Right hindlimb (tissue), 1 donor: ENCODE data around the gene DYRK2.
A peak's percentile ranks its signal among the peaks of the same experiment; 100 is the strongest.
"Not testable (repeated sequence)": the region's sequence is repeated elsewhere in the genome, so short reads cannot be mapped to it uniquely, and the experiment has no call there.

Experiments
- DNase-seq: peaks from one replicate; pipeline ENCODE4 v3.0.0-alpha.2; 2018

DYRK2 gene

DNA sequence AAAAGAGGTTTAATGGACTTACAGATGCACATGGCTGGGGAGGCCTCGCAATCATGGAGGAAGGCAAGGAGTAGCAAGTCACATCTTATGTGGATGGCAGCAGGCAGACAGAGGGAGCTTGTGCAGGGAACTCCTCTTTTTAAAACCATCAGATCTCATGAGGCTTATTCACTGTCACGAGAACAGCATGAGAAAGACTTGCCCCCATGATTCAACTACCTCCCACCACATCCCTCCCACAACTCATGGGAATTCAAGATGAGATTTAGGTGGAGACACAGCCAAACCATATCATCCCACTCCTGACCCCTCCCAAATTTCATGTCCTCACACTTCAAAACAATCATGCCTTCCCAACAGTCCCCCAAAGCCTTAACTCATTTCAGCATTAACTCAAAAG, 24.0 kb downstream of the DYRK2 start:
- not testable (repeated sequence) for DNase-seq

GRCh38 chr12:67673509-67673908, 25.0 kb downstream of the DYRK2 start:
- not testable (repeated sequence) for DNase-seq

DNA sequence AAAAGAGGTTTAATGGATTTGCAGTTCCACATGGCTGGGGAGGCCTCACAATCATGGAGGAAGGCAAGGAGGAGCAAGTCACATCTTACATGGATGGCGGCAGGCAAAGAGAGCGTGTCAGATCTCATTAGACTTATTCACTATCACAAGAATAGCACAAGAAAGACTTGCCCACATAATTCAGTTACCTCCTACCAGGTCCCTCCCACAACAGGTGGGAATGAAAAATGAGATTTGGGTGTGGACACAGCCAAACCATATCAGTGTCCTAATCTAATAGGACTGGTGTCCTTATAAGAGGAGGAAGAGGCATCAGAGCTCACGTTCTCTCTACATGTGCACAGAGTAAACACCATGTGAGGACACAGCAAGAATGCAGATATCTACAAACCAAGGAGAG, 25.9 kb downstream of the DYRK2 start:
- DNase-seq = no peak

- DNase-seq = no peak
Observed at GRCh38 chr12:67676624-67677023, 28.1 kb downstream of the DYRK2 start.

DNA sequence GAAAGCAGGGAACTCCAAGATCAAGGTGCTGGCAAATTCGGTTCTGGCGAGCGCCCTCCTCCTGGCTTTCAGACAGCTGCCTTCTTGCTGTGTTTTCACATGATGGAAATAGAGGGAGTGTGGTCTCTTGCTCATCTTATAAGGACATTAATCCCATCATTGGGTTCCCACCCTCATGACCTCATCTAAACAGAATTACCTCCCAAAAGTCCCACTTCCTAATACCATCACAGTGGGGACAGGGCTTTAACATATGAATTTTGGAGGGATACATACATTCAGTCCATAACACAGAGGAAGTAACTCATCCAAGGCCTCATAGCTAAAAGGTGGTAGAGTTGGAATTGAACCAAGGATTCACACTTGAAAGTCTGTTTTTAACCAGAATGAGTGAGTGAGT, 28.6 kb downstream of the DYRK2 start:
- no peak for DNase-seq

DNA sequence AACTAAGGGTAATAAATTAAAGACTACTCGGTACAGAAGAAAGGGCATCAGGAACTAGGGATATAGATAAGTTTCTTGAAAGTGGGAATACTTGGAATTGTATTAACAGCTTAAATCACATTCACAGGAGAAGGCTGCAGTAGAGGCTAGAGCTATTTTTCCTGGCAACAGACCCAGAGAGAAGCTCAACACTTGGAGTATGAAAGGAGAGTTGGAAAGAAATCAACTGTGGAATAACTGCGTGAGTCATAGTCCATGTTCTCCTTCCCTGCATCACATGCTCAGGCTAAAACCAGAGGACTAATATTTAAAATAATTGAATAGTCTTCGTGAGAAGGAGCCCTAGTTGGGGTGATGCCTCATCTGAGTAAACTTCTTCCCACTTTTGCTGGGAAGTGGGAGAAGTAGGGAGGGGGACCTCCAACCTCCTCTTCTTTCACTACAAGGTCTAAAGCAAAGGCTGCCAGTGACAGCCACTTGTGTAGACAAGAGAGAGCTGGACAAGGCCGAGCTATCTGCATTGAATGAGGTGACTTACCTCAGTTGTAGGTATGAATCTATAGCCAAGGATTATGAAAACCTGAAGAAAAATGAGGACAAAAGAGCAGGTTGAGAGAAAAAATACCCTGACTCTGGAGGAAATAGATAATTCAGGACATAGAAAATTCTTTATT, 32.7 kb downstream of the DYRK2 start:
- DNase-seq = peak; percentile 57

GRCh38 chr12:67681941-67682620, 33.5 kb downstream of the DYRK2 start:
- DNase-seq = no peak

DNA sequence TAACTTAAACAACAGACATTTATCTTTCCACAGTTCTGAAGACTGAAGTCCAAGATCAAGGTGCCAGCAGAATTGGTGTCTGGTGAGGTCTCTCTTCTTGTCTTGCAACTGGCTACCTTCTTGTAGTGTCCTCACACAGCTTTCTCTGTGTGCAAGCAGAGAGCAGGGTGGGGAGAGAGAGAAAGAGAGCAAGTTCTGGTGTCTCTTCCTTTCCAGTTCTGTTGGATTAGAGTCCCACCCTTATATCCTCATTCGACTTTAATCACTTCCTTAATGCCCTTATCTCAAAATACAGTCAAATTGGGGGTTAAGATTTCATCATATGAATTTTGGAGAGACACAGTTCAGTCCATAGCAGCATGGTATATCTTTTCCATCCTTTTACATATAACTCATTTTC, 40.8 kb downstream of the DYRK2 start:
- DNase-seq = no peak

DNA sequence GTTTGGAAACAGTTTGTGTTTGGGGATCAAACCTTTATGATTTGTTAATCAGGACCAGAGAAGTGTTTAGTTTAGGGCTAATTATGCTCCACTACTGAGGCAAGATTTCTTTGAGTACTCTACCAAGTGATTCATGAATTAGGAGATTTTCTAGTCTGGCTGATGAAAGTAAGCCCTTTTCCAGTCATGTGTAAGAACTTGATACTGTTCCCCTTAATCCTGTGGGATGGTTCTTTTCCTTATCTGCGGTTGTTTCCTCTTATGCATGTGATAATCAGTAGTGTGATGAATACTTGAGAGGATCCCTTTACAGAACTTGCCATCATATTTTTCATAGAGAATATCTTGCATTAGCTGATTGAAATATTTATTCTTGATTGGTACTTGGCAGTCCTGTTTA, 42.1 kb downstream of the DYRK2 start:
- DNase-seq = no peak

- no peak for DNase-seq
Observed at GRCh38 chr12:67691220-67691619, 42.7 kb downstream of the DYRK2 start.

- DNase-seq = no peak
Observed at GRCh38 chr12:67692135-67692534, 43.6 kb downstream of the DYRK2 start.

DNA sequence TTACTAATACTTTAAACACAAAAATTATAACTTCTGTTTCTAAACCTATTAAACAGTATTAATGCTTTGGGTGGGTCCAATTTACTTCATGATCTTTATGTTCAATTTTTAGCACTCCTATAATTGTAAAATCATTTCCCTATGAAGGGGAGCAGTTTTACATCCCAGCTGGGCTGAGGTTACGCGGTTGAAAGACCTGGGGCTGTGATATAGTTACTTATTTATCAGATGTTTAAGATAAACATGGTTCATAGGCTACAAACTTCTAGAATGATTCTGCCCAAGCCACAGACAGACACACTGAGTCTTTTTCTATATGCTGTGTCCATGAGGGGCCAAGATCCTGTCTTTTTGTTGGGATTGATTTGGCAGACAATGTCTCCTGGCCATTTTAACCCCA, 44.4 kb downstream of the DYRK2 start:
- no peak for DNase-seq

GRCh38 chr12:67693894-67694293, 45.3 kb downstream of the DYRK2 start:
- no peak for DNase-seq

GRCh38 chr12:67694306-67694900, 45.9 kb downstream of the DYRK2 start:
- DNase-seq = peak; percentile 39

GRCh38 chr12:67695974-67696373, 47.4 kb downstream of the DYRK2 start:
- no peak for DNase-seq

GRCh38 chr12:67697443-67697842, 48.9 kb downstream of the DYRK2 start:
- DNase-seq = no peak

DNA sequence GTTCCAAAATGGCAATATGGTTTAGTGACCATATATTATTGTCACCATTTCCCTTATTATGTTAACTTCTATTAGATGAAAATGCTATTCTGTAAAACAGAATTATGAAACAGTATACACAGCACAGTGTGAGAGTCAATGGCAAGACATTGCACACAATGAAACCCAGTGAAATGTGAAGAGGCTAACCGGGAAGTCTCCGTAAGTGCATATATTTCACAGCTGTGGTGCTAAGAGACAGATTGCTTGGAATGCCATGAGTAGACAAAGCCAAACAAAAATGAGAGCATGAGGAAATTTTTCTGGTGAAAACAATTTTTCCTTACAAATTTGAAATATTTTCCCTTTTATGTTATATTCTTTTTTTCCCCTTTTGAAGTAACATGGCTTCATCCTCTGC, 49.4 kb downstream of the DYRK2 start:
- no peak for DNase-seq

GRCh38 chr12:67698672-67699581, 50.4 kb downstream of the DYRK2 start:
- no peak for DNase-seq

- DNase-seq = no peak
Observed at GRCh38 chr12:67701121-67701520, 52.6 kb downstream of the DYRK2 start.

- no peak for DNase-seq
Observed at GRCh38 chr12:67702136-67702535, 53.6 kb downstream of the DYRK2 start.

GRCh38 chr12:67704071-67704470, 55.5 kb downstream of the DYRK2 start:
- no peak for DNase-seq

DNA sequence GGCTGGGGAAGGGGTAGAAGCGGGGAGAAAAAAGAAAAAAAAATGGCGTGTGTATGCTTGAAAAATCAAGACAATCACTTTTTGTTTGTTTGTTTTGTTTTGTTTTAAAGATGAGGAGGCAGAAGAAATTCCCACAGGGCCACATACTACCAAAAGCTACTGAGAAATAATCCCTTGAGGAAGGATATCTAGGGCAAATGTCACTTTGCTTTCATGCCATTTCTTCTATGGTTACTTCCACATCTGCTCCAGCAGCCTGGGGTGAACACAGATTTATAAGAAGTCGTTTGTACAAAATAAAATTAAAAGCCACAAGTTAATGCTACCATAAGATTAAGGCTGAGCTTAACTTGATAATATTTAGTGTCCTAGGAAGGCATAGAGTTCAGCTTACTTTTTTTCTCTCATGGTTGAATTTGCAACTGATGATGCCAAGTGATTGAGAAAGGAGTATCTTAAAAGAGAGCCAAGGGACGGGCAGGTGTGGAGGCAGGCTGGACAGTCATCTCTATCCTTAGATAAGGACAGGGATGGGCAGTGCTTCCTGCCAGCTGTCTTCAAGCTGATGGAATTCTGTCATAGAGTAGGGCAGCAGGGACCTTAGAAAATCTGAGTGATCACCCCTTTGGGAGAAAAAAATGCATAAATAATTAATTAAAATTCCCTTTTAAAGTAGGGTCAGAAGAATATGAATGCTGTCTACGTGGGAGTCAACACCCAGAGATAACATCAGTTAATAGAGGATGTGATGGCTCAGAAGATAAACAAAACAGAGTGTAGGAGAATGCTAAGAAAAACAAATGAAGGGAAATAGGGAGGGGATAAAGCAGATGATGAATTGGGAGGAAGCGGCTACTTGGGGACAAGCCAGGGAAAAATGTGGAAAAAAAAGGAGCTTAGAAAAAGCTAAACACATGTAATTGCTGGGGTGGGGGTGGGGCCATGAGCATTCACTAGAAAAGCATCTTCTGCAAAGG, 57.1 kb downstream of the DYRK2 start:
- DNase-seq = peak; percentile 36
